Neural progenitor cell (in vitro differentiated cells): ENCODE data around the gene SLC5A5.

Experiments used
- EZH2 ChIP-seq: fragments of 200-600 bp; sonication (generic); IDR thresholded peaks from 2 replicates; pipeline ENCODE4 v1.6.1; 2017; ENCODE audit warnings: antibody characterized with exemption, mild to moderate bottlenecking, moderate library complexity
- EZH2phosphoT487 ChIP-seq: fragments of 200-600 bp; sonication (generic); IDR thresholded peaks from 2 replicates; pipeline ENCODE4 v1.6.1; 2017; ENCODE audit warnings: antibody characterized with exemption
- TF ChIP-seq, protein P1 (sequence below): fragments of 200-600 bp; sonication (generic); IDR thresholded peaks from 2 replicates; pipeline ENCODE4 v1.5.1; 2017; ENCODE audit warnings: antibody characterized with exemption, mild to moderate bottlenecking

DNA sequence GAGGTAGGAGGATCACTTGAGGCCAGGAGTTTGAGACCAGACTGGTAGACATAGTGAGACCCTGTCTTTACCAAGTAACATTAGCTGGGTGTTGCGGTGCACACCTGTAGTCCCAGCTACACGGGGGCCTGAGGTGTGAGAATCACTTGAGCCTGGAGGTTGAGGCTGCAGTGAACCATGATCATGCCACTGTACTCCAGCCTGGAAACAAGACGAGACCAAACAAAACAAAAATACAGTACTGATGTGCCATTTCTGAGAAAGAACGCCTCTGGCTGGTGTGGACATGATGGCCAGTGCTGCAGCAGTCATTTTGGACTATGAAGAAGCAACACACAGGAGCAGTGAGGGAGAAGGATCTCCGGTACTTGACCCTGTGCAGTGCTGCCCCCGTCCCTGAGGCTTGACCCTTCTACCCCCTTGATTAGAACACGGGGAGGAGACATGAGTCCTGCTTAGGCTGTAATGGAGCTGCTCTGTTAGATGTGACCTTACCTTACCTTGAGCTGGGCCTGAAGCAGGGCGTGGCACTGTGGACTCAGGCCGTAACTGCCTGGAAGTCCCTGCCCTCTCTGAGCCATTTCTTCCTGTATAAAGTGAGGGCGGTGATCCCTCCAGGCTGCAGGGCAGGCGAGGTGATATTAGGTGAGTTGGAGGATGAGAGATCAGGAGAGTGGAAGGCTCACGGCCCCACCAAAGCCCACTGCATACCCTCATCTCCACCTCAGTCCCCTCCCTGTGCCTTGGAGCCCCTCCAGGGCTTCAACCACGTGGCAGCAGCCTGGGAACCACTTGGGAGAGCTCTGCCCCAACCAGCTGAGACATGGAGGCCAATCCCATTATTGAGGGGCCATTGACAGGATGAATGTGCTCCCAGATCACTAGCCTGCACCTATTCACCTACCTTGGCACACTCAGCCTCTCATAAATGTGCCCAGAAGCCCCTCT is 6.1 kb upstream of the SLC5A5 start:
- TF ChIP-seq, protein P1, sequence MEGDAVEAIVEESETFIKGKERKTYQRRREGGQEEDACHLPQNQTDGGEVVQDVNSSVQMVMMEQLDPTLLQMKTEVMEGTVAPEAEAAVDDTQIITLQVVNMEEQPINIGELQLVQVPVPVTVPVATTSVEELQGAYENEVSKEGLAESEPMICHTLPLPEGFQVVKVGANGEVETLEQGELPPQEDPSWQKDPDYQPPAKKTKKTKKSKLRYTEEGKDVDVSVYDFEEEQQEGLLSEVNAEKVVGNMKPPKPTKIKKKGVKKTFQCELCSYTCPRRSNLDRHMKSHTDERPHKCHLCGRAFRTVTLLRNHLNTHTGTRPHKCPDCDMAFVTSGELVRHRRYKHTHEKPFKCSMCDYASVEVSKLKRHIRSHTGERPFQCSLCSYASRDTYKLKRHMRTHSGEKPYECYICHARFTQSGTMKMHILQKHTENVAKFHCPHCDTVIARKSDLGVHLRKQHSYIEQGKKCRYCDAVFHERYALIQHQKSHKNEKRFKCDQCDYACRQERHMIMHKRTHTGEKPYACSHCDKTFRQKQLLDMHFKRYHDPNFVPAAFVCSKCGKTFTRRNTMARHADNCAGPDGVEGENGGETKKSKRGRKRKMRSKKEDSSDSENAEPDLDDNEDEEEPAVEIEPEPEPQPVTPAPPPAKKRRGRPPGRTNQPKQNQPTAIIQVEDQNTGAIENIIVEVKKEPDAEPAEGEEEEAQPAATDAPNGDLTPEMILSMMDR, result no peak
- TF ChIP-seq EZH2 (no peak), EZH2phosphoT487 (no peak)
